ENCODE results near the gene C13orf46. TPM values are rescaled to one million over a fixed set of nuclear protein-coding genes. Genes with fewer than 3 reads are reported as not detected.
A peak's percentile ranks its signal among the peaks of the same experiment; 100 is the strongest.

The C13orf46 gene
- total RNA-seq, 1 donor from 2014 or later: 21.2 TPM

GRCh38 chr13:113996912-113997745 is 23.3 kb upstream of the C13orf46 start:
- DNase-seq (no peak), ATAC-seq (no peak)
- H3K27ac ChIP-seq: peak overlapping the region; percentile 30
- intact Hi-C loops (cut with DNase I): no loop called here
- H3K4me3 ChIP-seq: no peak overlapping the region
- no peaks in the 10 kb centered on the region for H3K27me3 ChIP-seq
- H3K4me1 ChIP-seq: no peaks in the 10 kb centered on the region
- TF ChIP-seq CTCF (IDR thresholded peaks at IDR 0.05): no peak
- H3K9me3 ChIP-seq: no peaks in the 10 kb centered on the region
- peaks cover 5% of the 10 kb centered on the region for H3K36me3 ChIP-seq

- intact Hi-C loops (cut with DNase I): no loop called here
- no peaks in the 10 kb centered on the region for H3K9me3 ChIP-seq
- H3K36me3 ChIP-seq: peaks cover 5% of the 10 kb centered on the region
- no peak overlapping the region for H3K4me3 ChIP-seq
- H3K4me1 ChIP-seq: no peaks in the 10 kb centered on the region
- no peaks in the 10 kb centered on the region for H3K27me3 ChIP-seq
- ATAC-seq: no peak
- TF ChIP-seq CTCF (IDR thresholded peaks at IDR 0.05): no peak
- DNase-seq: no peak
- H3K27ac ChIP-seq: no peak overlapping the region
Measured at GRCh38 chr13:113996081-113996911, 22.4 kb upstream of the C13orf46 start.

- intact Hi-C loops (cut with DNase I): no loop called here
- Histone ChIP-seq H3K27ac (no peak overlapping the region), H3K27me3 (no peaks in the 10 kb centered on the region), H3K4me1 (no peaks in the 10 kb centered on the region), H3K9me3 (no peaks in the 10 kb centered on the region), H3K36me3 (peaks cover 12% of the 10 kb centered on the region), H3K4me3 (no peak overlapping the region)
- no peak for TF ChIP-seq CTCF (IDR thresholded peaks at IDR 0.05)
- no peak for ATAC-seq
- DNase-seq: no peak
Measured at GRCh38 chr13:113995051-113995601, 21.2 kb upstream of the C13orf46 start.

- no peaks in the 10 kb centered on the region for H3K4me1 ChIP-seq
- no peak for DNase-seq
- TF ChIP-seq CTCF (IDR thresholded peaks at IDR 0.05): no peak
- intact Hi-C loops (cut with DNase I): no loop called here
- no peaks in the 10 kb centered on the region for H3K27me3 ChIP-seq
- no peaks in the 10 kb centered on the region for H3K9me3 ChIP-seq
- ATAC-seq: no peak
- no peak overlapping the region for H3K27ac ChIP-seq
- peaks cover 17% of the 10 kb centered on the region for H3K36me3 ChIP-seq
- no peak overlapping the region for H3K4me3 ChIP-seq
Measured at GRCh38 chr13:113992276-113993005, 18.6 kb upstream of the C13orf46 start.

- ATAC-seq (no peak), DNase-seq (no peak)
- H3K27ac ChIP-seq: no peak overlapping the region
- H3K4me3 ChIP-seq: no peak overlapping the region
- no peaks in the 10 kb centered on the region for H3K4me1 ChIP-seq
- no peaks in the 10 kb centered on the region for H3K27me3 ChIP-seq
- TF ChIP-seq CTCF (IDR thresholded peaks at IDR 0.05): no peak
- peaks cover 17% of the 10 kb centered on the region for H3K36me3 ChIP-seq
- H3K9me3 ChIP-seq: no peaks in the 10 kb centered on the region
- intact Hi-C loops (cut with DNase I): no loop called here
Measured at GRCh38 chr13:113991676-113992179, 17.9 kb upstream of the C13orf46 start.
